ENCODE results near the gene IL1B.

Gene IL1B

GRCh38 chr2:112827009-112827408 lies 9.6 kb downstream of the IL1B start:
- DNase-seq (ENCODE audit: low spot score), result no peak
- no peak for TF ChIP-seq CTCF (IDR thresholded peaks at IDR 0.05; ENCODE audit: poor library complexity, severe bottlenecking)
- Histone ChIP-seq H3K36me3 (ENCODE audit: low read depth) (peaks cover 26% of the 10 kb centered on the region), H3K9me3 (ENCODE audit: severe bottlenecking) (no peaks in the 10 kb centered on the region), H3K27ac (ENCODE audit: poor library complexity, severe bottlenecking) (no peak overlapping the region), H3K27me3 (ENCODE audit: insufficient read depth, poor library complexity, severe bottlenecking) (no peaks in the 10 kb centered on the region), H3K4me3 (ENCODE audit: severe bottlenecking) (no peak overlapping the region), H3K4me1 (ENCODE audit: insufficient read depth, poor library complexity, severe bottlenecking) (peaks cover 10% of the 10 kb centered on the region)
- no peak for ATAC-seq (ENCODE audit: low read depth)

- Histone ChIP-seq H3K36me3 (ENCODE audit: low read depth) (peaks cover 12% of the 10 kb centered on the region), H3K27me3 (ENCODE audit: insufficient read depth, poor library complexity, severe bottlenecking) (no peaks in the 10 kb centered on the region), H3K4me3 (ENCODE audit: severe bottlenecking) (no peak overlapping the region), H3K4me1 (ENCODE audit: insufficient read depth, poor library complexity, severe bottlenecking) (peaks cover 10% of the 10 kb centered on the region), H3K27ac (ENCODE audit: poor library complexity, severe bottlenecking) (peak overlapping the region; percentile 52), H3K9me3 (ENCODE audit: severe bottlenecking) (no peaks in the 10 kb centered on the region)
- no peak for ATAC-seq (ENCODE audit: low read depth)
- no peak for TF ChIP-seq CTCF (IDR thresholded peaks at IDR 0.05; ENCODE audit: poor library complexity, severe bottlenecking)
- no peak for DNase-seq (ENCODE audit: low spot score)
Observed at GRCh38 chr2:112825706-112826105, 10.9 kb downstream of the IL1B start.

DNA sequence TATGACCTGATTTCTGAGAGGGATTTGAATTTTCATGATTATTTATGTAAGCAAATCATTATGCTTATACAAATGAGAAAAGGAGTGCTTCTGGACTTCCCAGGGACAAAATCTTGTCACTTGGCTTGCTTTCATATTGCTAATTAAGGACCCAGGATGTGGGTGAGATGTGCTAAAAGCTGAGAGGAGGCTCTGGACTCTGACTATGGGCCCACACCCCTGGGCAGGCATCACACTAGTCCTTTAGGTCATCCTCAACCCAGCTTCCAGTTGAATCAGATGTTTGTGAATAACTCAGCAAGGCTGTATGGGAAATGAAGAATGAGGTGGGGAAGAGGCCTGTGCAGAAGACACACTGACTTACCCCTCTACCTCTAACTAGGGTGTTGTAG lies 11.9 kb downstream of the IL1B start:
- Histone ChIP-seq H3K36me3 (ENCODE audit: low read depth) (peaks cover 2% of the 10 kb centered on the region), H3K27ac (ENCODE audit: poor library complexity, severe bottlenecking) (peak overlapping the region; percentile 52), H3K4me3 (ENCODE audit: severe bottlenecking) (no peak overlapping the region), H3K4me1 (ENCODE audit: insufficient read depth, poor library complexity, severe bottlenecking) (peaks cover 10% of the 10 kb centered on the region), H3K9me3 (ENCODE audit: severe bottlenecking) (no peaks in the 10 kb centered on the region), H3K27me3 (ENCODE audit: insufficient read depth, poor library complexity, severe bottlenecking) (no peaks in the 10 kb centered on the region)
- no peak for TF ChIP-seq CTCF (IDR thresholded peaks at IDR 0.05; ENCODE audit: poor library complexity, severe bottlenecking)
- no peak for ATAC-seq (ENCODE audit: low read depth)
- DNase-seq (ENCODE audit: low spot score), result no peak

DNA sequence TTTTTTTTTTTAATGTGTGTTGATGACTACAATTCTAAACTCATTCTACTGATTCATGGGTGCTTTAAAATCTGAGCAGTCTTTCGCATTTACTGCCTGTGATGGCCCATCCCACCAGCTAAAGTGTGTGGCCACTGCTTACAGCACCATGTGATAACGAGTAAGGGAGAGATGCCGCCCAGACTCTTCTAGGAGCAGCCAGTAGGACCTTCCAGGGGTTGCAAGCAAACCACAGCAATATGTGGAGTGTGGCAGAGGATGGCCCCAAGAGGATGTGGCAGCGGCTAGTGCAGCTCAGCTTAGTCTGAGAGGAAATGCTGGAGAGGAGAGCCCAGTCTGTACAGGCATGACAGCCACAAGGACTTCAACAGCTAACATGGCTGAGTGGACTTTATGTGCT lies 14.9 kb downstream of the IL1B start:
- H3K9me3 ChIP-seq (ENCODE audit: severe bottlenecking), result no peaks in the 10 kb centered on the region
- TF ChIP-seq CTCF (IDR thresholded peaks at IDR 0.05; ENCODE audit: poor library complexity, severe bottlenecking), result no peak
- H3K4me3 ChIP-seq (ENCODE audit: severe bottlenecking), result no peak overlapping the region
- DNase-seq (ENCODE audit: low spot score), result no peak
- no peaks in the 10 kb centered on the region for H3K36me3 ChIP-seq (ENCODE audit: low read depth)
- no peaks in the 10 kb centered on the region for H3K27me3 ChIP-seq (ENCODE audit: insufficient read depth, poor library complexity, severe bottlenecking)
- H3K4me1 ChIP-seq (ENCODE audit: insufficient read depth, poor library complexity, severe bottlenecking), result peaks cover 12% of the 10 kb centered on the region
- H3K27ac ChIP-seq (ENCODE audit: poor library complexity, severe bottlenecking), result peak overlapping the region; percentile 5
- ATAC-seq (ENCODE audit: low read depth), result no peak

- H3K27ac ChIP-seq (ENCODE audit: poor library complexity, severe bottlenecking), result peak overlapping the region; percentile 5
- H3K9me3 ChIP-seq (ENCODE audit: severe bottlenecking), result no peaks in the 10 kb centered on the region
- H3K27me3 ChIP-seq (ENCODE audit: insufficient read depth, poor library complexity, severe bottlenecking), result no peaks in the 10 kb centered on the region
- ATAC-seq (ENCODE audit: low read depth) (no peak), DNase-seq (ENCODE audit: low spot score) (no peak)
- peaks cover 12% of the 10 kb centered on the region for H3K4me1 ChIP-seq (ENCODE audit: insufficient read depth, poor library complexity, severe bottlenecking)
- no peak for TF ChIP-seq CTCF (IDR thresholded peaks at IDR 0.05; ENCODE audit: poor library complexity, severe bottlenecking)
- H3K4me3 ChIP-seq (ENCODE audit: severe bottlenecking), result no peak overlapping the region
- H3K36me3 ChIP-seq (ENCODE audit: low read depth), result no peaks in the 10 kb centered on the region
Observed at GRCh38 chr2:112821142-112821541, 15.4 kb downstream of the IL1B start.
